ENCODE data around the gene CYB5R4. TPM values are rescaled to one million over a fixed set of nuclear protein-coding genes. Genes with fewer than 3 reads are reported as not detected.

Gene CYB5R4
- total RNA-seq, 1 experiment from 2014 or later: 12.5 TPM

- H3K27ac Mint-ChIP-seq: no peak overlapping the region
- H3K27me3 Mint-ChIP-seq (ENCODE audit: low read depth): no peaks in the 10 kb centered on the region
- H3K4me3 Mint-ChIP-seq: no peak overlapping the region
- ChIA-PET POLR2A (no interaction called here), CTCF (no interaction called here)
- no peak for DNase-seq (ENCODE audit: low spot score)
- H3K36me3 Mint-ChIP-seq: peaks cover 25% of the 10 kb centered on the region
- H3K4me1 Mint-ChIP-seq: peaks cover 44% of the 10 kb centered on the region
- TF ChIP-seq KAT7 (CRISPR knock-in tag; IDR thresholded peaks at IDR 0.05; ENCODE audit: borderline replicate concordance) (no peak), ZNF425 (CRISPR knock-in tag; conservative IDR thresholded peaks at IDR 0.05) (no peak), ZNF532 (CRISPR knock-in tag; IDR thresholded peaks at IDR 0.05; ENCODE audit: borderline replicate concordance) (no peak), USF1 (CRISPR knock-in tag; IDR thresholded peaks at IDR 0.05) (no peak), SP1 (CRISPR knock-in tag; conservative IDR thresholded peaks at IDR 0.05) (no peak), ZNF416 (CRISPR knock-in tag; IDR thresholded peaks at IDR 0.05) (no peak), AR (CRISPR knock-in tag; IDR thresholded peaks at IDR 0.05) (no peak)
- H3K9me3 Mint-ChIP-seq: peaks cover 38% of the 10 kb centered on the region
- ATAC-seq: no peak
Observed at GRCh38 chr6:83978997-83979396, 119.5 kb downstream of the CYB5R4 start.

- CTCF ChIA-PET: no interaction called here
Observed at GRCh38 chr6:83984411-83984810, 124.9 kb downstream of the CYB5R4 start.

More at GRCh38 chr6:83984411-83984810, 124.9 kb downstream of the CYB5R4 start:
- no peak for DNase-seq (ENCODE audit: low spot score)
- Mint-ChIP-seq H3K27ac (no peak overlapping the region), H3K36me3 (peaks cover 11% of the 10 kb centered on the region), H3K4me1 (peaks cover 3% of the 10 kb centered on the region), H3K4me3 (no peak overlapping the region), H3K9me3 (peaks cover 30% of the 10 kb centered on the region), H3K27me3 (ENCODE audit: low read depth) (no peaks in the 10 kb centered on the region)
- TF ChIP-seq ZNF671 (CRISPR knock-in tag; IDR thresholded peaks at IDR 0.05) (no peak), E2F1 (CRISPR knock-in tag; IDR thresholded peaks at IDR 0.05) (no peak), FOXJ3 (CRISPR knock-in tag; IDR thresholded peaks at IDR 0.05; ENCODE audit: borderline replicate concordance) (no peak), ATF3 (CRISPR knock-in tag; conservative IDR thresholded peaks at IDR 0.05) (no peak), KAT7 (CRISPR knock-in tag; IDR thresholded peaks at IDR 0.05; ENCODE audit: borderline replicate concordance) (no peak), ZNF425 (CRISPR knock-in tag; conservative IDR thresholded peaks at IDR 0.05) (no peak), ZNF416 (CRISPR knock-in tag; IDR thresholded peaks at IDR 0.05) (no peak), AR (CRISPR knock-in tag; IDR thresholded peaks at IDR 0.05) (no peak)
- POLR2A ChIA-PET: no interaction called here
- ATAC-seq: no peak
